ENCODE data around the gene HIPK1.

The HIPK1 gene

DNA sequence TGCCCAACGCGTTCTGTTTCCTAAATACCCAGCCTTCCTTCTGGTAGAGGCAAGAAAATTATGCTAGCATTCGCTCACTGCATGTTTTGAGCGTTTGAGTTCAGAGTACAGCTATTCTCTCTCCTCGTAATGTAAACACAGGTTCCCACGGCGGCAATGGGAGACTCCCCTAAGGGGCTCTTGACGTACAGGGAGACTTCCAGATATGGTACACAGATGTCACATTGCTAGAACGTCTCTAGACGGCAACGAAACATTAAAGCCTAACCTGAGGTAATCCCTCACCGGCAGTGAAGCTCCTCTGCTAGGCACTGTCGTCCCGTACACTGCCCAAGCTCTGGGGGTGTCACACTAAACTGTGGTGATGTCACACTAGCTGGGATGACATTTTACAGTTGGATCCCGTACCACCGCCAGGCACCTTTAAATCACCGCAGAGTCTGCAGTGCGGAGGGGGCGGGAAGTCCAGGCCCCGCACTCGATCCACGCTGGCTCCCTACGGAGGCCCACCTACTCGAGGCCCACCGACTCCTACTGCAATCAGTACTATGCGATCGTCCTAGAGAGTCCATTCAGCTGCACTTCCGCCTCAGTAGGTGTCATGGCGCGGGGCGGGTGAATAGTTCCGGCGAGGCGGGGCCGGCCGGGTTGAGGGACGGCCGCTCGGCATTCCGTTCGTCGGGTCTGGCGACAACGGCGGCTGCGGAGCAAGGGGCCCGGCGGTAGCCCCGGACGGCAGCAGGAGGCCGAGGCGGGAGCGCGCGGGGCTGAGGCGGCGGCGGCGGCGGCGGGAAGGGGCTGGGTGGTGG lies at the start of gene HIPK1:
HIPK1 (plus strand) TSS at position 384 of the 809 bp plus-strand sequence.
- peak; percentile 91 for DNase-seq

DNA sequence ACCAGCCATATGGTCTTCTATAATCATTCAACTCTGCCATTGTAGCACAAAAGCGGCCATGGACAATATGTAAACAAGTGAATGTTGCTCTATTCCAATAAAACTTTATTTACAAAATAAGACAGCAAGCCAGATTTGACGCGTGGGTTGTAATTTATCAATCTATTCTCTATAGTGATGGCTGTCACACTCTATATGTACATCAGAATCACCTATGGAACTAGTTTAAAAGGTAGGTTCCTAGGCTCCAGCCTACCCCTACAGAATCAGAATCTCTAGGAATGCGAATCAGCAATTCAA lies 49.4 kb upstream of the HIPK1 start:
- DNase-seq: no peak

DNA sequence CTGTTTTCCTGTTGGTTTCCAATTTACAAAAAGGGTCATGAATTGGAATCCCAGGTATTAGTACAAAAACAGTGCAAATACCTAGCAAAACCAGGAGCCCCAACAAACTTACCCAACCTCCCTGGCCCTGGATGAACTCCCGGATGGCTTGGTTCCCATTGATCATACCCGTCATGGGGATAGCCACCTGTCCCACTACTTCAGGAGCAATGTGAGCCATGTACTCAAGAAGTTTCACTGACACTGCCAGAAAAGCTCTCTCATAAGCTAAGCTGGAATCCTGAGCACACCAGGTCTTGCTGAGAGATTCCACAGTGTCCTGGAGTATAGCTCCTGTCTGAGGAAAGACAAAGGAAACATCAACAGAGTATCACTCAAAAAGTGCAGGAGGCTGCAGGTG lies 47.5 kb upstream of the HIPK1 start:
- no peak for DNase-seq

DNA sequence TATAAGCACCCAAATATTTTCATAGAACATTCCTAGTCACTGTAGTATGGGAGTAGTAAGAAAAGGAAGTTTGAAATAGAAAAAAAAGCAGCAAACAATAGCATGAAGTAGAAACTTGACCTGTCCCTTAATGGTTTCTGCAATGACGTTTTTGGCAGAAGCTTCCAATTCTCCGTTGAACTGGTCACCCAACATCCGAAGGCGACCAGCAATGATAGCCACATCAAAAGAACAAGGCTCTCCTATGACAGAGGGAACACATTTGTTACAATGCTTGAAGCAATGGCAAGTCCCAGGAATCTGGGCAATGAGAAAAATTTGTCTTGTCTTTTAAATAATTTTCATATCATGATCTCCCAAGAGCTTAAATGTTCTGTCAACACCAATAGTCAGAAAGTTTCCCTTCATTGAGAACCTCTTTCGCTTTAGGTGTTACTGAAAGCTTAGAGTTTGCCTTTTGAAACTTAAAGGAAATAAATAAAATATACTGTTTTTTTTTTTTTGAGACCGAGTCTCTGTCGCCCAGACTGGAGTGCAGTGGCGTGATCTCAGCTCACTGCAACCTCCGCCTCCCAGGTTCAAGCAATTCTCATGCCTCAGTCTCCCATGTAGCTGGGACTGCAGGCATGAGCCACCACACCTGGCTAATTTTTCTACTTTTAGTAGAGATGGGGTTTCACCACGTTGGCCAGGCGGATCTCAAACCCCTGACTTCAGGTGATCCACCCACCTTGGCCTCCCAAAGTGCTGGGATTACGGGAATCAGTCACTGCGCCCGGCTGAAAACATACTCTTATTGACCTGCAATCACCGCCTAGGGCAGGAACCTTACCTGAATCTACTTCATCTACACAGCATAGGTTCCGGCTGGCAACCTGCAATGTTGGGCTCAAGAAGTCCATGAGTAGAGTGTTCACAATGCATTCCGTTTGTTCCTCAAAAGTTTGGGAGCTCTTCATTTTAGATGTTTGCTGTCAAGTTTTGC lies 42.4 kb upstream of the HIPK1 start:
- no peak for DNase-seq

DNA sequence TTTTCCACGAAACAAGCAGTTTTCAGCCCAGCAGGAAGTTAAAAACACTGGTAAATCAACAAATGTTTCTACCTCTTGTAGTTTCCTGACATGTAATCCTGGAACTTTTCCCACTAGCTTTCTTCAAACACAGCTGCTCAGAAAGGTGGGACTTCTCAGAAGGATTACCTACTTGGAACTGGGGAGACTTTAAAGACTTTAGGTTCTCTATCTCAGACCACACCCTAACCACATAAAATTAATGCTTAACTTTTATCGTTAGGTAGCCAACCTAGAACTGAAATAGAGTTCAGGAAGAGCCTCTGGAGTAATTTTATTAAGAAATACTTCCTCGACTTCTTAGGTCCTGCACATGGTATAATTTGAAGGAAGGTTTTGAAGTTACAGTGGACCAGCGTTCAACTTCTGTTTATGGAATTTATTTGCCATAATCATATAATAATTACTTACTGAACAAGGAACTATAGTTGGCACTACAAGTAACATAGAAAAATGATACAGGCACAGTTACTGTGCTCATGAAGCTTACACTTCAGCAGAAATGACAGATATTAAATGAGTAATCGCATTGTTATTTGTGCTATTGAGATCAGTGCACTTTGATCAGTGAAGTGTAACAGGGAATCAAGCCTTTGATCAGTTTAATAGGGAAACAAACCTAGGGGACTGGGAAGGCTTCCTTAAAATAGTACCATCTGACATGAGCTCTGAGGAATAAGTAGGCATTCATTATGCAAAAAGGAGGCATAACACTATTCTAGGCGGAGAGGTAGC lies 41.5 kb upstream of the HIPK1 start, which contains the start of gene BCL2L15:
BCL2L15 (minus strand) TSS at position 180 of the 774 bp plus-strand sequence. CDS start 206 bp downstream, outside the sequence.
- no peak for DNase-seq

DNA sequence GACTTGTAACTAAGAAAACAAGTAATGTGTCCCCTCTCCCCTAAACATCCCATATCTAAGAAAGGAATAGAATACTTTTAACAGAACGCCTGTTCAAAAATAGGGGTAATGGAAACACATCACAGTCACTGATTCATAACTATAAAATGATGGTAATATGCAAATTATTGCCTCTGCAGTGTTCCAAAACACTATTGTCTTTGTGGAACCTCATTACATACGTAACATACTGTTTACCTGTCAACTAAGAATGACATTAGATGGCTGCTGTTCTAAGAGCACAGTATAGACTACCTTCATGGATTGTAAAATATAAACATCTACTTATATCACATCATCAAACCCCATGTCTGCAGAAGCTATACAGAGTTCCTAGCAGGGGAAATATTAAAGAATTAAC lies 38.3 kb upstream of the HIPK1 start:
- no peak for DNase-seq

DNA sequence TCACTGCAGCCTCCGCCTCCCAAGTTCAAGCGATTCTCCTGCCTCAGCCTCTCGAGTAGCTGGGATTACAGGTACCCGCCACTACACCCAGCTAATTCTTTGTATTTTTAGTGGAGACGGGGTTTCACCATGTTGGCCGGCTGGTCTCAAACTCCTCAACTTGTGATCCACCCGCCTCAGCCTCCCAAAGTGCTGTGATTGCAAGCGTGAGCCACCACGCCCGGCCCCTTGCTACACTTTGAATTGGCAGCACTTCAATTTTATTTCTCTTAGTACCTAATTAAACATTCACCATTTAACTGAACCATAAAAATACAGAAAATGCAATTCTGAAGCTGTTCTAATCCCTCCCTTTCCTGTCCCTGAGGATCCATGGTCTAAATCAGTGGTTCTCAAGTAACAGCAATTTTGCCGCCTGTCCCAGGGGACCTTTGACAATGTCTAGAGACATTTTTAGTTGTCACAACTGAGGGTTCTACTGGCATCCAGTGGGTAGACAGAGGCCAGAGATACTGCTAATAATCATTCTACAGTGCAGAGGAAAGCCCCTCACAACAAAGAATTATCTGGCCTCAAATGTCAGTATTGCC lies 37.4 kb upstream of the HIPK1 start:
- DNase-seq: no peak

DNA sequence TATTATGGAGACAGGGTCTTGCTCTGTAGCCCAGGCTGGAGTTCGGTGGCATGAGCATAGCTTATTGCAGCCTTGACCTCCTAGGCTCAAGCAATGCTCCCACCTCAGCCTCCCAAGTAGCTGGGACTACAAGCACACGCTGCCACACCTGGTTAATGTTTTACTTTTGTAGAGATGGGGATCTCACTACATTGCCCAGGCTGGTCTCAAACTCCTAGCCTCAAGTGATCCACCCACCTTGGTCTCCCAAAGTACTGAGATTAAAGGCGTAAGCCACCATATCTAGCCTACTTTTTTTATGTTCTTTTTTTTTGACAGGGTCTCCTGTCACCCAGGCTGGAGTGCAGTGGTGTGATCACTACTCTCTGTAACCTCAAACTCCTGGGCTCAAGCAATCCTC lies 35.9 kb upstream of the HIPK1 start:
- no peak for DNase-seq

DNA sequence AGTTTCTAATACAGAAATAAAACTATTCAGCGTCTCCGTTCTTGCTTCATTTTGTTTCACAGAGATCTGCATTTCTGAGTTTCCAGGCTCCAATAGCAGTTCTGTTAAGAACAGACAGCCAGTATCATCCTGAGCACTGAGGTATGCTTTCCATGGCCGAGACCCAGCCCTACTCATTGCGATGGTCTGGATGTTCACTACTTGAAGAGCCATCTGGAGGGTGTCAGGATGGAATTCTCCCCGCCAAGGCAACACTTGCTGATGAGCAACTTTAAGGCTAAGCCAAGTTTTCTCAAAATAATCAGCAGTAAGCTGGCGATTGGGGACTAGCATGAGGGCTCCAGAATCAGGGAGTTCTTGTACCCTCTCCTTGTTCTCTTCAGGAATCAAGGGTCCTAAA lies 34.0 kb upstream of the HIPK1 start:
- DNase-seq: no peak

DNA sequence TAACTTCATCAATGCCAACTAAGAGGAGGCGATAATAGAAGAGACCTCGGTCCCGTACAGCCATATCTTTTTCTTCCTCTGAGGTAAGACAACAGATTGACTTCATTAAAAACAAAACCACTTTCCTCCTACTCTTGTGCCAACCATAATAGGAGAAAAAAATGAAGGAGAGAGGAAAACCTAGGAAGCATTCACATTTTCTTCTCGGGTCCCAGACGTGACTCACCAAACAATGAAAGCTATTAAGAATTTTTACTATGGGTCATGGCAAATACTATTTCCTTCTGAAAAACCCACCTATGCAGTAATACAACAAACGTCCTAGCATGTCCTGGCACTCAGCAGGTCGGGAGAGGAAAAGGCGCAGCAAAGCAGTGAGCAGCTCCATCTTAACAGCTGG lies 33.2 kb upstream of the HIPK1 start:
- DNase-seq: no peak

DNA sequence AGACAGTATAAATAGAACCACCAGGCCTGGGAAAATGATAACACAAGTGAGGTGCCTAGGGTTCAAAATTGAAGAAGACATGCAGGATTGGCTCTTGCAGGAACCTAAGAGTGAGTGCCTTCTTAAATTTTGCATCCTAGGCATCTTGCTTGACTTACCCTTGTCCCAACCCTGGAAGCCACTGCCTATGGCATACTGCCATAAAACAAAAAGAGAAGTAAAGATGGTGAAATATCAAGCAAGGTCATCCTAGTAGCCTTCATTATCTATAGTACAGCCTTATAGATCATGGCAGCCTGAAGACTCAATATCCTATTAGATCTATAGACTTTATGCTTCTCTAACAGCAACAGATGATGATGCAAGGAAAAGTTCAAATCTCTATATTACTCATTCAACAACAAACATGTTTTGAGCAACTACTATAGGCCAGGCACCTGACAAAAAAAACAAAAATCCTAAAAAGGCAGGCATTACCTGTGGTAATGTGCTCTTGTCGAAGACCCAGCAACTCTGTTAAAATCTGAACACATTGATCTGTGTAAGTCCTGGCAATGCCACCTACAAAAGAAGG lies 30.8 kb upstream of the HIPK1 start:
- no peak for DNase-seq

DNA sequence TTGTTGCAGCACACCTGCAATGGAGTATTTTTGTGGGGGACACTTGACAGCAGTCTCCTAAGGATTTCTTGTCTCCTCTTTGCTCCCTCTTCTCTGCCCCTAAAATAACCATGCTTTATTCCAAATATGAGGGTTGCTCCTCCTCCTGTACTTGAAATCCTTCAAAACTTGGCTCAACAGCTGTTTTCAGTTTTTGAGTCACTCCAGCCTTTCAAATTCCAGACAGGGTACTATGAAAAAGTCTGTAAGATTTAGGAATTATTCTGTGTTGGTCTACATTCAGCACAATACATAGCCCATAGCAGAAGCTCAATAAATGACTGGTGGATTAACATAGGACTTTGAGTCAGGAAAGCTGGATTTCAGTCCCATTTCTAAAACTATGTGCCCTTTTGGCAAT lies 30.0 kb upstream of the HIPK1 start:
- no peak for DNase-seq

DNA sequence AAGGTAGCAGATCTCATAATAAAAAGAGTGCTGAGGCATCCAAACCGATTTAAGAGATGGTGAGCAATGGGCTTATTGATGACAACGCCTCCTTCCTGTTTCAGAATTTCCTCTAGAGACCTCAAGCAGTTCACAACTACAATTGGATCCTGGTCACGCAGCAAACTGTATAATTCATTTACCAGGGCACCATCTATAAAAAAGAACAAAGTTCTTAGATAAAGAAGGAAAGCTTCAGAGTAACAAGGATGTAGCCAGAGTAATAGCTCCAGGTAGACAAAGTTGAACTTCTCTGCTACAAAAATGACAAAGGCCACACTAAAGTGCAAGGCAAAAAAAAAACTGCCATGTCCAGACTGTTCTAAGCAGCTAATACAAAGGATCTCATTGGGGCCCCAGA lies 27.9 kb upstream of the HIPK1 start:
- no peak for DNase-seq

DNA sequence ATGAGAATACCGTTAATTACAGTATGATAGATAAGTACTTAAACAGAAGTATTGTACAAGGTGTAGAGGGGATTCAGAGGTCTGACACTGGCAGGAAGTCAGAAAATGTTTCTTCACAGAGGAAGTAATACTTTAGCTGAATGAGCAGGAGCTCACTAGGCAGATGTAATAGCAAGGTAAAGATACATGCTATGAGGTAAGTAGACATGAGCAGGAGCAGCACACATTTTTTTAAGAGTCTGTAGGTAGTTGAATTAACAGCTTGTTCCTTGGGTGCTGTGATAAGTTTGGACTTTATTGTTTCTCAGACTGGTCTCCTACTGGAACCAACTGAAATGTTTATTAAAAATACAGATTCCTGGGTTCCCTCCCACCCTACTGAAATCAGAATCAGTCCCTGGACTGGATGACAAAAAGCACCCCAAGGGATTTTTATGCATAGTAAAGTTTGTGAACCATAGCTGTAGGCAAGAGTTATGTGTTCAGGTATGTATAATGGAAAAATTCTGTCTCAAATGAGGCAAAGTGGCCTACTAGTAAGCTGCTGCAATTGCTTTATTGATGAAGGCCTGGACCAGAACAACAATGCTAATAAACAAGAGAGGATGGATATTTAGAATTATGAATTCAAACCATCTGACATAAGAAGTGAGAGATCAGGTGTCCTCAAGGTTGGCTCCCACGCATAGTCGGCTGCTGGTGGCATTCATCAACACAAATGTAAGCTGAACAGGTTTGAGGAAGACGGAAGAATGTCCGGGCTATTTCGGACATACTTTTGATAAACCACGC lies 25.4 kb upstream of the HIPK1 start:
- peak; percentile 4 for DNase-seq

DNA sequence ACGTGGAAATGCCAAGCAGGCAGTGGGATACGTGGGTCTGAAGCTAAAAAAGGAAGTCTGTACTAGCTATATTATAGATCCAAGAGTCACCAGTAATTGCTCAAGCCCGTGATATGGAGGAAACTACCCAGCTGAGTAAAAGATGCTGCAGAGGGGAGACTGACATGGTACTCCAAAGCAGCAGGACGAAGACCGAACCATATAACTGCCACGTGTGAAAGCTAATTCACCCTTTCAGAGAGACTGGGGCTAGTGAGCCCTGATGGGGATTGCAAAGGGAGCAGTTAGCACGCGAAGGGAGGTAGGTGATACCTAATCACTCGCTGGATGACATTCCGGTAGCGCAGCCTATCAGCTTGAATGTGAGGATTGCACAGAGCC lies 24.8 kb upstream of the HIPK1 start:
- no peak for DNase-seq

DNA sequence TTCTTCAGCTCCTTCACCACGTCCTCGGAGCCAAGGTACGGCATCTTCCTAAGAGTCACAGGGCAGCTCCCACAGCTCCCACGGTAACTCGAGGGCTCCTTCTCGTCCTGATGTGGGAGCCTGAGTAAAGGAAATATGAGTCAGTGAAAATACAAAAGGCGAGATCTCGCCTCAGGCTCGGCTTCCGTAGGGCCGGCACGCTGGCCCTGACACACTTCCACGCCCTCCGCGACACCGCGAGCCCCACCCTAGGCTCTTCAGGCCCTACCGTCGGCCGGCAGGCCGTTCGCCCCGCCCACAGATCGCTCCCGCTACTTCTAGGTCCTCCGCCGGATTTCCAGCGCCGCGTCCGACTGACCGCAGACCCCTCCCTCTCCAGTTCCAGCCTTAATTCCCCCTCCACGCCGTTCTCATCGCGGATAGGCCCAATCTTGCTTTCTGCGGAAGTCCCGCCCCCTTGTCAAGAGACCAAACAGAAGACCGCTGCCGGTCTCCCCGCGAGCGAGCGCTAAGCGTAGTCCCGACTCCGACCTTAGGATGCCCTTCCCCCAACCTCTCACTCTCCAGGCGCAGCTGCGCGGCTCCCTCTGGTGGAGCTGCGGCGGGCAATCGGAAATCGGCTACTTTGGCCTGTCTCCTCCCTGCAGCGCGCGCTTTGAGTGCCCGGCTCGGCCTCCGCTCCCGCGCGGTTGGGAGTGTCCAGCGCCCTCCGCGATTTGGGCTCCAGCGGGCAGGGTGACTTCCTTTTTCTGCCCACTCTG lies 24.3 kb upstream of the HIPK1 start, which contains the start of the genes AP4B1 and DCLRE1B:
AP4B1 (minus strand) TSS at position 126 of the 761 bp plus-strand sequence; CDS start at position 44, 82 bp downstream.
DCLRE1B (plus strand) TSS at position 653 of the 761 bp plus-strand sequence. CDS start 261 bp downstream, outside the sequence.
- DNase-seq: peak; percentile 92

DNA sequence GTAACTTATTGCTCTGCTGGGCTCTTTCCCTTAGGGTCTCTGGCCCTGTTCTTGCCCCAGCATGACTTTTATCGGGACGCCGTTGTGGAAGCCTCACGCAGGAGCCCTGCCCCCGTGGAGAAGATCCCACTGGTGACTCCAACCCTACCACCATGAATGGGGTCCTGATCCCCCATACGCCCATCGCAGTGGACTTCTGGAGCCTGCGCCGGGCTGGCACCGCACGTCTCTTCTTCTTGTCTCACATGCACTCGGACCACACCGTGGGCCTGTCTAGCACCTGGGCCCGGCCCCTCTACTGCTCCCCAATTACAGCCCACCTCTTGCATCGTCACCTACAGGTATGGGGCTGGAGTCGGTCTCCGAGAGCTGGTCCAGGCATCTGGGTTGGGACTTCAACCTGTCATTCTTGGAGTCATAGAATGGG lies 23.7 kb upstream of the HIPK1 start:
- no peak for DNase-seq

DNA sequence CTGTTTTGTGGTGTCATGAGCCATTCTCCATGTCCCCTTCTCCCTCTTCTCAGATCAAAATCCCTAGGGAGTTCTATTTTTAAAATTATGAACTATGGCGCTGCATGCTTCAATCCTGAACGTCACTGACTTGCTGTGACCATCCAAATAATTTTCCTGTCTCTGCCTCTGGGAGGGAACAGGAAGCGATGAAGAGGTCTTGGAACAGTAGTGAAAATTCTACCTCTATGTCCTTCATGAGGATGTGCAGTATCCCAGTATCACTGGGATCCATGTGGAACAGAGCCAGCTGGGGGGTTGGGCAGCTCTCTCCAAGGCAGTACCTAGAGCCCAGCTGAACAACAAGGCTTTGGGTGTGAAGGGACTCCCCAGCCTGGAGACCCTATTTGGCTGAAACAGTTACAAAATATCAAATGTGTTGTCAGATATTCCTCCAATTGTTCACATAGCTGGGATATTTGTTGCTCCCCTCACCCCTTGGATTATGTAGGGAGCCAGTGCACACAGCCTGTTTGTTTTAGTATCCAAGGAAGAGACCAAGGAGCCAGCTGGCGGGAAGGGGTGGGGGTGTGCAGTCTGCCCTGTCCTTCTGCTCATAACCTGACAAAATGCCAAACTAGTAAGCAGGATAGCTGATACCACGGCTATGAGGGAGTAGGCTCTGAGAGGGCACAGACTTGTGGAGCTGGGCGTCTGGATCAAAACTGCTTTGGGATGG lies 16.4 kb upstream of the HIPK1 start:
- DNase-seq: no peak

DNA sequence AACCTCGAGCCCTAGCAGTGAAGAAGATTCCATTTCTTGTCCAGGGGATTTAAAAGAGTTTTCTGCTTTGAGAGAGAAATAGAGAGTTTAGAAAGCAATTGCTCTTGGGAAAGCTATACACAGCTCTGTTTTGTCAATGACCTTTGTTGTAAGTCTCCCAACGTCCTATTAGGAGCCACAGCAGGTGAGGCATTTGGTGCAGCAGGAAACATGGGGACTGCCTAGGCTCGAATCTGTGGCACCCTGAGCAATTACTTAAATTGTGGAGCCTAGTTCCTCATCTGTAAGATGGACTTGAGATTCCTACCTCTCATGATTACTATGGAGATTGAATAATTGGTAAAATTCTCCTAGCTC lies 15.8 kb upstream of the HIPK1 start:
- DNase-seq: no peak

Measured in stimulated activated CD4-positive, alpha-beta T cell treated with anti-CD3 and anti-CD28 coated beads, Interleukin-12 subunit alpha, Interleukin-12 subunit beta, amount 100 ng/mL, for 4 hours (primary cell).